ENCODE data around the gene STRN3. TPM values are rescaled to one million over a fixed set of nuclear protein-coding genes. Genes with fewer than 3 reads are reported as not detected.
"Not testable (repeated sequence)": the region's sequence is repeated elsewhere in the genome, so short reads cannot be mapped to it uniquely, and the experiment has no call there.

Gene STRN3
- total RNA-seq, 1 donor from 2014 or later, result 84.0 TPM

- no peak for DNase-seq (ENCODE audit: low spot score)
These were observed 10.4 kb upstream of the STRN3 start for GRCh38 chr14:31036552-31036951.

GRCh38 chr14:31030469-31030868 is 4.3 kb upstream of the STRN3 start:
- DNase-seq (ENCODE audit: low spot score), result no peak

GRCh38 chr14:31029016-31029970 is 3.1 kb upstream of the STRN3 start:
- no peak for DNase-seq (ENCODE audit: low spot score)

GRCh38 chr14:31027847-31028246 is 1.7 kb upstream of the STRN3 start:
- no peak for DNase-seq (ENCODE audit: low spot score)

GRCh38 chr14:31026450-31027235 is 464 bp upstream of the STRN3 start:
- DNase-seq (ENCODE audit: low spot score), result peak; percentile 98

GRCh38 chr14:31025367-31026076 is 657 bp downstream of the STRN3 start, which contains the start of gene AP4S1:
TSS of gene AP4S1 (plus strand) at chr14:31025649. CDS start at chr14:31066197, 40,548 bp downstream.
- DNase-seq (ENCODE audit: low spot score), result peak; percentile 48

GRCh38 chr14:31024577-31025366 is 1.4 kb downstream of the STRN3 start:
- DNase-seq (ENCODE audit: low spot score), result no peak

- no peak for DNase-seq (ENCODE audit: low spot score)
These were observed 2.1 kb downstream of the STRN3 start for GRCh38 chr14:31024010-31024480.

GRCh38 chr14:31022386-31022785 is 3.8 kb downstream of the STRN3 start:
- no peak for DNase-seq (ENCODE audit: low spot score)

GRCh38 chr14:31021576-31021949 is 4.6 kb downstream of the STRN3 start:
- DNase-seq (ENCODE audit: low spot score), result no peak

GRCh38 chr14:31020834-31021575 is 5.2 kb downstream of the STRN3 start:
- DNase-seq (ENCODE audit: low spot score), result no peak

GRCh38 chr14:31018057-31018645 is 8.0 kb downstream of the STRN3 start:
- no peak for DNase-seq (ENCODE audit: low spot score)

GRCh38 chr14:31013841-31014240 is 12.3 kb downstream of the STRN3 start:
- no peak for DNase-seq (ENCODE audit: low spot score)

- DNase-seq (ENCODE audit: low spot score), result no peak
These were observed 15.2 kb downstream of the STRN3 start for GRCh38 chr14:31010935-31011334.

GRCh38 chr14:31009836-31010574 is 16.2 kb downstream of the STRN3 start:
- no peak for DNase-seq (ENCODE audit: low spot score)

GRCh38 chr14:31006703-31007102 is 19.5 kb downstream of the STRN3 start:
- DNase-seq (ENCODE audit: low spot score), result no peak

- DNase-seq (ENCODE audit: low spot score), result not testable (repeated sequence)
These were observed 22.2 kb downstream of the STRN3 start for GRCh38 chr14:31004007-31004406.

- DNase-seq (ENCODE audit: low spot score), result no peak
These were observed 22.9 kb downstream of the STRN3 start for GRCh38 chr14:31003284-31003683.

- no peak for DNase-seq (ENCODE audit: low spot score)
These were observed 24.9 kb downstream of the STRN3 start for GRCh38 chr14:31001339-31001658.

All from umbilical cord (tissue), 2 donors.